Mesenchymal stem cell (in vitro differentiated cells and primary cell): Measurements from ENCODE around the gene DGKH. TPM values are rescaled to one million over a fixed set of nuclear protein-coding genes. Genes with fewer than 3 reads are reported as not detected.

ENCODE experiments used
- DNase-seq: peaks from one replicate; pipeline ENCODE4 v3.0.0-alpha.2; 2013
- H2AFZ ChIP-seq: one replicate; pipeline ENCODE4 v1.6.1; 2013; ENCODE audit warnings: low read depth, mild to moderate bottlenecking, control low read depth, inconsistent platforms, low read length, moderate library complexity
- H2AK5ac ChIP-seq: 2 replicates; pipeline ENCODE4 v1.6.1; 2013; ENCODE audit warnings: low read length, moderate library complexity, mild to moderate bottlenecking, inconsistent platforms; ENCODE audit not compliant: severe bottlenecking
- H2BK120ac ChIP-seq: one replicate; pipeline ENCODE4 v1.6.1; 2013; ENCODE audit warnings: low read depth, mild to moderate bottlenecking, inconsistent platforms, low read length, moderate library complexity
- H2BK12ac ChIP-seq, 2 experiments: one replicate each; pipeline ENCODE4 v1.6.1; 2013; ENCODE audit warnings: inconsistent platforms in 2 of 2, low read length in 2 of 2, mild to moderate bottlenecking in 2 of 2, moderate library complexity in 2 of 2, control low read depth in 1 of 2
- H2BK15ac ChIP-seq: one replicate; pipeline ENCODE4 v1.6.1; 2013; ENCODE audit warnings: mild to moderate bottlenecking, low read depth, inconsistent platforms; ENCODE audit not compliant: poor library complexity, severe bottlenecking
- H2BK5ac ChIP-seq: 2 replicates; pipeline ENCODE4 v1.6.1; 2013; ENCODE audit warnings: low read depth, mild to moderate bottlenecking, low read length, control low read depth, inconsistent platforms; ENCODE audit not compliant: poor library complexity, severe bottlenecking
- H3K14ac ChIP-seq, 2 experiments: one replicate each; pipeline ENCODE4 v1.6.1; 2013; ENCODE audit warnings: inconsistent platforms in 2 of 2, low read length in 2 of 2, control low read depth in 1 of 2, mild to moderate bottlenecking in 1 of 2, moderate library complexity in 1 of 2
- H3K18ac ChIP-seq, 2 experiments: one replicate each; pipeline ENCODE4 v1.6.1; 2013; ENCODE audit warnings: inconsistent platforms in 2 of 2, low read length in 2 of 2, control low read depth in 1 of 2, low read depth in 1 of 2, mild to moderate bottlenecking in 1 of 2
- H3K23ac ChIP-seq, 2 experiments: one replicate each; pipeline ENCODE4 v1.6.1; 2013; ENCODE audit warnings: inconsistent platforms in 2 of 2, low read length in 2 of 2, mild to moderate bottlenecking in 2 of 2, moderate library complexity in 2 of 2, control low read depth in 1 of 2
- H3K27ac ChIP-seq: 2 replicates; pipeline ENCODE4 v1.5.1; 2013; ENCODE audit warnings: mild to moderate bottlenecking, moderate library complexity, low read length, control low read depth, inconsistent platforms; ENCODE audit not compliant: poor library complexity, severe bottlenecking
- H3K27me3 ChIP-seq, 2 experiments: 2 replicates each; pipeline versions ENCODE4 v1.6.1 to v1.7.0; 2013; ENCODE audit warnings: low read length in 2 of 2, mild to moderate bottlenecking in 2 of 2, moderate library complexity in 2 of 2, control low read depth in 1 of 2, inconsistent platforms in 1 of 2; ENCODE audit not compliant: control insufficient read depth in 1 of 2, insufficient read depth in 1 of 2
- H3K36me3 ChIP-seq, 2 experiments: 2 replicates each; pipeline versions ENCODE4 v1.6.1 to v1.7.0; 2013; ENCODE audit warnings: low read length in 2 of 2, control low read depth in 1 of 2, inconsistent platforms in 1 of 2, low read depth in 1 of 2, mild to moderate bottlenecking in 1 of 2; ENCODE audit not compliant: insufficient read depth in 2 of 2, control insufficient read depth in 1 of 2
- H3K4ac ChIP-seq, 2 experiments: one replicate each; pipeline ENCODE4 v1.6.1; 2013; ENCODE audit warnings: inconsistent platforms in 2 of 2, low read length in 2 of 2, mild to moderate bottlenecking in 2 of 2, moderate library complexity in 2 of 2, control low read depth in 1 of 2, low read depth in 1 of 2
- H3K4me1 ChIP-seq: 2 replicates; pipeline ENCODE4 v1.6.1; 2013; ENCODE audit warnings: low read depth, low read length, control low read depth; ENCODE audit not compliant: control insufficient read depth, insufficient read depth
- H3K4me2 ChIP-seq: 2 replicates; pipeline ENCODE4 v1.6.1; 2013; ENCODE audit warnings: low read length, mild to moderate bottlenecking, inconsistent platforms; ENCODE audit not compliant: poor library complexity, severe bottlenecking
- H3K4me3 ChIP-seq, 2 experiments: 2 replicates each; pipeline versions ENCODE4 v1.5.1 to v1.7.0; 2013; ENCODE audit warnings: low read length in 2 of 2, mild to moderate bottlenecking in 2 of 2, control low read depth in 1 of 2, low read depth in 1 of 2; ENCODE audit not compliant: insufficient read depth in 1 of 2
- H3K79me1 ChIP-seq: replicated peaks from 2 replicates; pipeline ENCODE4 v1.6.1; 2013; ENCODE audit warnings: mild to moderate bottlenecking, control low read depth, low read length, inconsistent platforms; ENCODE audit not compliant: poor library complexity, severe bottlenecking
- H3K9ac ChIP-seq: 2 replicates; pipeline ENCODE4 v1.7.0; 2013; ENCODE audit warnings: mild to moderate bottlenecking, low read length, moderate library complexity
- H3K9me3 ChIP-seq: 2 replicates; pipeline ENCODE4 v1.7.0; 2013; ENCODE audit warnings: mild to moderate bottlenecking, low read length; ENCODE audit not compliant: control insufficient read depth
- H4K8ac ChIP-seq: one replicate; pipeline ENCODE4 v1.6.1; 2013; ENCODE audit warnings: inconsistent platforms, mild to moderate bottlenecking, low read length, moderate library complexity
- H4K91ac ChIP-seq: one replicate; pipeline ENCODE4 v1.6.1; 2013; ENCODE audit warnings: mild to moderate bottlenecking, low read length, inconsistent platforms
- WGBS: methylation state at CpG from one replicate; pipeline ENCODE4 v1.1.7; 2013; ENCODE audit warnings: mixed read lengths; 5-methylcytosine and 5-hydroxymethylcytosine counted together
- polyA plus RNA-seq, 2 experiments: library from polyadenylated mRNA; stranded (reverse); fragments of 200-250 nt; gene quantifications; one replicate each; pipeline ENCODE4 v1.2.3, GENCODE V29; 2013

DGKH gene, protein sequence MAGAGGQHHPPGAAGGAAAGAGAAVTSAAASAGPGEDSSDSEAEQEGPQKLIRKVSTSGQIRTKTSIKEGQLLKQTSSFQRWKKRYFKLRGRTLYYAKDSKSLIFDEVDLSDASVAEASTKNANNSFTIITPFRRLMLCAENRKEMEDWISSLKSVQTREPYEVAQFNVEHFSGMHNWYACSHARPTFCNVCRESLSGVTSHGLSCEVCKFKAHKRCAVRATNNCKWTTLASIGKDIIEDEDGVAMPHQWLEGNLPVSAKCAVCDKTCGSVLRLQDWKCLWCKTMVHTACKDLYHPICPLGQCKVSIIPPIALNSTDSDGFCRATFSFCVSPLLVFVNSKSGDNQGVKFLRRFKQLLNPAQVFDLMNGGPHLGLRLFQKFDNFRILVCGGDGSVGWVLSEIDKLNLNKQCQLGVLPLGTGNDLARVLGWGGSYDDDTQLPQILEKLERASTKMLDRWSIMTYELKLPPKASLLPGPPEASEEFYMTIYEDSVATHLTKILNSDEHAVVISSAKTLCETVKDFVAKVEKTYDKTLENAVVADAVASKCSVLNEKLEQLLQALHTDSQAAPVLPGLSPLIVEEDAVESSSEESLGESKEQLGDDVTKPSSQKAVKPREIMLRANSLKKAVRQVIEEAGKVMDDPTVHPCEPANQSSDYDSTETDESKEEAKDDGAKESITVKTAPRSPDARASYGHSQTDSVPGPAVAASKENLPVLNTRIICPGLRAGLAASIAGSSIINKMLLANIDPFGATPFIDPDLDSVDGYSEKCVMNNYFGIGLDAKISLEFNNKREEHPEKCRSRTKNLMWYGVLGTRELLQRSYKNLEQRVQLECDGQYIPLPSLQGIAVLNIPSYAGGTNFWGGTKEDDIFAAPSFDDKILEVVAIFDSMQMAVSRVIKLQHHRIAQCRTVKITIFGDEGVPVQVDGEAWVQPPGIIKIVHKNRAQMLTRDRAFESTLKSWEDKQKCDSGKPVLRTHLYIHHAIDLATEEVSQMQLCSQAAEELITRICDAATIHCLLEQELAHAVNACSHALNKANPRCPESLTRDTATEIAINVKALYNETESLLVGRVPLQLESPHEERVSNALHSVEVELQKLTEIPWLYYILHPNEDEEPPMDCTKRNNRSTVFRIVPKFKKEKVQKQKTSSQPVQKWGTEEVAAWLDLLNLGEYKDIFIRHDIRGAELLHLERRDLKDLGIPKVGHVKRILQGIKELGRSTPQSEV
- 3.5 TPM for polyA plus RNA-seq (2013, experiment 1 of 2)
- 3.9 TPM for polyA plus RNA-seq (2013, experiment 2 of 2)

DNA sequence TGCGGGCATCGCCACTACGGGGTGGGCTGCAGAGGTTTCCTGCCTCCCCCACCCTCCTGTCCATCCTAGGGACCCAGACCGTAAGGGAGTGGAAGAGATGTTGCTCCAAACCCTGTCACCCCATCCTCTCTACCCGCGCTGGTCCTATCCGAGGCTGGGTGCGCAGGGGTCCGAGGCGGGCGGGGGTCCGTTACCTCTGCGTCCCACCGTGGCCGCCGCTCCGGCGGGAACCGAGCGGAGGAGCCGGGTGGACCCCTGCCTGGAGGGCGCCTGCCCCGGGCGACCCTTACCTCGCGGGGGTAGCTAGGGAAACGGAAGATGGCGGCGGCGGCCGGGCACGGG, at the start of gene DGKH:
TSS of gene DGKH (plus strand) at position 307 of the 342 bp plus-strand sequence. CDS start 126 bp downstream, outside the sequence.
- Histone ChIP-seq H3K79me1 (peaks cover 18% of the 10 kb centered on the region), H2BK12ac (peak within 1 kb of the TSS; percentile 21 to 38), H3K4ac (peak within 1 kb of the TSS; percentile 66 to 87), H4K91ac (peak within 1 kb of the TSS; percentile 68), H3K9ac (peak within 1 kb of the TSS; percentile 87), H3K4me3 (peak within 1 kb of the TSS; percentile 95 to 97), H3K4me2 (peak within 1 kb of the TSS; percentile 96), H2AK5ac (no peak within 1 kb of the TSS), H3K18ac (peak within 1 kb of the TSS; percentile 82 to 92), H2AFZ (peak within 1 kb of the TSS; percentile 95), H3K14ac (peak within 1 kb of the TSS in 1 of 2 experiments; percentile 78), H2BK120ac (peak within 1 kb of the TSS; percentile 85), H3K27me3 (no peaks in the 10 kb centered on the region), H3K27ac (peak within 1 kb of the TSS; percentile 65), H3K4me1 (peaks cover 10% of the 10 kb centered on the region), H3K9me3 (no peaks in the 10 kb centered on the region), H2BK5ac (peak within 1 kb of the TSS; percentile 66), H4K8ac (peak within 1 kb of the TSS; percentile 87), H3K23ac (peak within 1 kb of the TSS; percentile 70 to 79), H2BK15ac (peak within 1 kb of the TSS; percentile 44), H3K36me3 (peaks cover 3 to 4% of the 10 kb centered on the region in 2 experiments)
- under 1% methylated on average over 22 of the region's 32 CpGs for WGBS
- DNase-seq, result no peak

DNA sequence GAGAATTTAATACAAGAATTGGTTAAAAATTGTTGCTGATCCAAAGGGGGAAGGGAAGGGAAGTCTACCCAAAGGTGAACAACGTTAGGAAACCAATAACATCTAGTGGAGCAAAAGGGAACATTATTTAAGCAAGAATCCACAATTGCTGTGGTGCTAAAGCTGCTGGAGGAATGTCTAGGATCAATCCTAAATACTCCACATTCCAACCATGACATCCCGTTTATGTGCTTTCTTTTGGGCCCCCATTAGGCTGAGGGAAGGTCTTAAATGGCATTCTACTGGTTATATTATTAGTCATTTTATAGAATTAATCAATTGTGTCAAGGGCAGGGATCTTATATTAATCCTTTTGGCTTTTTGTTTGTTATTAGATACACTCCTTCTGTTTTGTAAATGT, 47.6 kb upstream of the DGKH start:
- no peak overlapping the region for H3K4ac ChIP-seq
- WGBS, result 25% methylated on average over 1 of the region's 2 CpGs
- no peak overlapping the region for H4K8ac ChIP-seq
- no peak overlapping the region for H2BK120ac ChIP-seq
- peaks cover 0 to 8% of the 10 kb centered on the region in 2 experiments for H3K27me3 ChIP-seq
- no peak overlapping the region for H4K91ac ChIP-seq
- peak; percentile 4 for DNase-seq
- no peak overlapping the region for H3K27ac ChIP-seq
- H2AFZ ChIP-seq, result no peak overlapping the region
- no peaks in the 10 kb centered on the region for H3K79me1 ChIP-seq
- H3K18ac ChIP-seq, result no peak overlapping the region
- no peaks in the 10 kb centered on the region for H3K36me3 ChIP-seq
- no peak overlapping the region for H3K14ac ChIP-seq
- peaks cover 3% of the 10 kb centered on the region for H3K4me1 ChIP-seq
- no peak overlapping the region for H2BK12ac ChIP-seq
- H2AK5ac ChIP-seq, result no peak overlapping the region
- no peak overlapping the region for H2BK15ac ChIP-seq
- H3K4me3 ChIP-seq, result no peak overlapping the region
- H3K23ac ChIP-seq, result no peak overlapping the region
- no peak overlapping the region for H2BK5ac ChIP-seq
- H3K9me3 ChIP-seq, result no peaks in the 10 kb centered on the region
- no peak overlapping the region for H3K4me2 ChIP-seq
- peak overlapping the region; percentile 53 for H3K9ac ChIP-seq

DNA sequence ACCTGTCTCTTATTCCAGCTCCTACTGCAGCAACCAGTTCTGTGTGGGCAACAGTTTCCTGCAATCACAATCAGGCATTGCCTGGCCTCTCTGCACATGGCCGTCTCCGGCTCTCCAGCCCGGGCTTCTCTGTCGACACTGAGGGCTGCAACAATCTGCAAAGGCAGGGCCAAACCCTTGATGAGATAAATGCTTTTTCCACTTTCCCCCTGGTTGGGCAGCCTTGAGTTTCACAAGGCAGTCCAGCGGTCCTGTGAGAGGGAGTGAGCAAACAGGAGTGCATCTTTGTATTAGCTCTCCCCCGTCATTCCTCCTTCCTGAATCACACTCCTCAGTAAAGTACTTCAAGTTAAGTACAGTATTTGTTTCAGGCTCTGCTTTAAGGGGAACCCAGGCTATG, 46.9 kb upstream of the DGKH start:
- Histone ChIP-seq H3K14ac (no peak overlapping the region), H3K9ac (peak overlapping the region; percentile 53), H4K91ac (no peak overlapping the region), H4K8ac (peak overlapping the region; percentile 56), H3K23ac (no peak overlapping the region), H3K79me1 (no peaks in the 10 kb centered on the region), H2AK5ac (no peak overlapping the region), H3K4me2 (no peak overlapping the region), H2BK15ac (no peak overlapping the region), H3K27me3 (peaks cover 0 to 8% of the 10 kb centered on the region in 2 experiments), H3K4me3 (peak overlapping the region in 1 of 2 experiments; percentile 56), H3K9me3 (no peaks in the 10 kb centered on the region), H2AFZ (no peak overlapping the region), H2BK5ac (no peak overlapping the region), H2BK12ac (no peak overlapping the region), H3K27ac (peak overlapping the region; percentile 8), H3K4ac (no peak overlapping the region), H3K18ac (no peak overlapping the region), H3K36me3 (no peaks in the 10 kb centered on the region), H3K4me1 (peaks cover 3% of the 10 kb centered on the region), H2BK120ac (no peak overlapping the region)
- peak; percentile 80 for DNase-seq
- 42% methylated on average over 5 of the region's 6 CpGs for WGBS
